ENCODE data around the gene MN1.

MN1 gene

GRCh38 chr22:27764722-27765236 lies 36.8 kb downstream of the MN1 start:
- no peak for TF ChIP-seq CTCF (IDR thresholded peaks at IDR 0.05; ENCODE audit: insufficient read depth, low read length, poor library complexity, severe bottlenecking)
- TF ChIP-seq EZH2phosphoT487 (conservative IDR thresholded peaks at IDR 0.05; ENCODE audit: low read length): no peak
- Histone ChIP-seq H3K36me3 (ENCODE audit: low read length) (no peaks in the 10 kb centered on the region), H3K27ac (ENCODE audit: low read depth, low read length) (no peak overlapping the region), H3K9me2 (replicated peaks; ENCODE audit: insufficient read depth, low read length) (no peaks in the 10 kb centered on the region), H3K9me3 (ENCODE audit: insufficient read depth, low read length) (no peaks in the 10 kb centered on the region), H3K4me2 (ENCODE audit: low read depth, low read length, poor library complexity, severe bottlenecking) (no peak overlapping the region), H4K20me1 (ENCODE audit: low read depth, low read length) (no peaks in the 10 kb centered on the region), H3K79me2 (ENCODE audit: insufficient read depth, low read length) (no peaks in the 10 kb centered on the region), H3K4me3 (ENCODE audit: insufficient read depth, low read length, poor library complexity, severe bottlenecking) (no peak overlapping the region), H3F3A (ENCODE audit: insufficient read depth) (no peaks in the 10 kb centered on the region), H3K9ac (ENCODE audit: low read length) (no peak overlapping the region), H3K27me3 (ENCODE audit: low read length) (no peaks in the 10 kb centered on the region), H2AFZ (ENCODE audit: low read depth, low read length, severe bottlenecking) (no peak overlapping the region)

GRCh38 chr22:27761665-27762064 lies 39.9 kb downstream of the MN1 start:
- Histone ChIP-seq H2AFZ (ENCODE audit: low read depth, low read length, severe bottlenecking) (no peak overlapping the region), H3F3A (ENCODE audit: insufficient read depth) (no peaks in the 10 kb centered on the region), H3K79me2 (ENCODE audit: insufficient read depth, low read length) (no peaks in the 10 kb centered on the region), H3K27ac (ENCODE audit: low read depth, low read length) (no peak overlapping the region), H4K20me1 (ENCODE audit: low read depth, low read length) (no peaks in the 10 kb centered on the region), H3K27me3 (ENCODE audit: low read length) (no peaks in the 10 kb centered on the region), H3K4me2 (ENCODE audit: low read depth, low read length, poor library complexity, severe bottlenecking) (no peak overlapping the region), H3K4me3 (ENCODE audit: insufficient read depth, low read length, poor library complexity, severe bottlenecking) (no peak overlapping the region), H3K9me3 (ENCODE audit: insufficient read depth, low read length) (no peaks in the 10 kb centered on the region), H3K9me2 (replicated peaks; ENCODE audit: insufficient read depth, low read length) (no peaks in the 10 kb centered on the region), H3K36me3 (ENCODE audit: low read length) (no peaks in the 10 kb centered on the region), H3K9ac (ENCODE audit: low read length) (no peak overlapping the region)
- TF ChIP-seq CTCF (IDR thresholded peaks at IDR 0.05; ENCODE audit: insufficient read depth, low read length, poor library complexity, severe bottlenecking) (no peak), EZH2phosphoT487 (conservative IDR thresholded peaks at IDR 0.05; ENCODE audit: low read length) (no peak)

GRCh38 chr22:27761000-27761399 lies 40.6 kb downstream of the MN1 start:
- Histone ChIP-seq H3F3A (ENCODE audit: insufficient read depth) (no peaks in the 10 kb centered on the region), H3K9me2 (replicated peaks; ENCODE audit: insufficient read depth, low read length) (no peaks in the 10 kb centered on the region), H3K36me3 (ENCODE audit: low read length) (no peaks in the 10 kb centered on the region), H3K4me2 (ENCODE audit: low read depth, low read length, poor library complexity, severe bottlenecking) (no peak overlapping the region), H3K9ac (ENCODE audit: low read length) (no peak overlapping the region), H3K27me3 (ENCODE audit: low read length) (no peaks in the 10 kb centered on the region), H3K79me2 (ENCODE audit: insufficient read depth, low read length) (no peaks in the 10 kb centered on the region), H3K27ac (ENCODE audit: low read depth, low read length) (no peak overlapping the region), H3K9me3 (ENCODE audit: insufficient read depth, low read length) (no peaks in the 10 kb centered on the region), H3K4me3 (ENCODE audit: insufficient read depth, low read length, poor library complexity, severe bottlenecking) (no peak overlapping the region), H4K20me1 (ENCODE audit: low read depth, low read length) (no peaks in the 10 kb centered on the region), H2AFZ (ENCODE audit: low read depth, low read length, severe bottlenecking) (no peak overlapping the region)
- no peak for TF ChIP-seq CTCF (IDR thresholded peaks at IDR 0.05; ENCODE audit: insufficient read depth, low read length, poor library complexity, severe bottlenecking)
- no peak for TF ChIP-seq EZH2phosphoT487 (conservative IDR thresholded peaks at IDR 0.05; ENCODE audit: low read length)

Measured in SU-DHL-6 (cell line).